HuH-7 (cell line): ENCODE results near the gene TPK1.
"Not testable (repeated sequence)": the region's sequence is repeated elsewhere in the genome, so short reads cannot be mapped to it uniquely, and the experiment has no call there.

Experiments
- DNase-seq: peaks from one replicate; pipeline ENCODE4 v3.0.0; 2011; ENCODE audit warnings: low spot score

Gene TPK1

GRCh38 chr7:144474800-144475615, 360.8 kb downstream of the TPK1 start:
- DNase-seq, result no peak

DNA sequence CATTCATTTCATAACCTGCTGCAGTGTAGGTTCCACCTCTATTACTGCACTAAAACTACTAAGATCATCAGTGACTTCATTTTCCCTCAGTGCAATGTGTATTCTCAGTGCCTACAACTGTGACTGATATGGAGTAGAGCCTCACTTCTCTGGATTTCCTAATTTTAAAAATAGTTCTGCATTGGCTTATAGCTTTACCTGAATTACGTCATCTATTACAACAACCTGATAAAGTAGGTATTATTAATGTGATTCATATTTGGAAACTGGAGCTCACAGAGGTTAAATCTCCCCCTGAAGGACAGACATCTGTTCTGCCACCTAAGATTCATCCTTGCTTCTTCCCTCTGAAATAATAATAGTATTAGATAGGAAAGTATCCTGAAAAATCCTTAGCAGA, 361.5 kb downstream of the TPK1 start:
- no peak for DNase-seq

- no peak for DNase-seq
Observed at GRCh38 chr7:144473908-144474307, 361.9 kb downstream of the TPK1 start.

DNA sequence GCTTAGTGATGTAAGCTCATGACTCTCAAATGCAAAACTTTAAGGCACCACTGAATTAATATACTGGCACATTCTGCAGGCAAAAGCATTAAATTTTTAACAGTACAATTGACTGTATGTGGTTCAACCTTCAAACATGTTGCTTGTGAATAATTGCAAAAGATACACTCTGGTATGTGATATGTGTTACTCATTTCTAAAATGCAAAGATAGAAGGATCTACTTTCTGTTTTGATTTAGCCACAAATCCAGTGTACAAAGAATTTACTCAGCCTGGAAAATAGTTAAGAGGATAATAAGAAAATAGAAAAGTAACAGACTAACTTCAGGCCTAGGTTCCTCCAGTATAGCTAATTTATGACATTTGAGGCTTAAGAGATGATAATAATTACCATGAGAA, 365.8 kb downstream of the TPK1 start:
- no peak for DNase-seq

DNA sequence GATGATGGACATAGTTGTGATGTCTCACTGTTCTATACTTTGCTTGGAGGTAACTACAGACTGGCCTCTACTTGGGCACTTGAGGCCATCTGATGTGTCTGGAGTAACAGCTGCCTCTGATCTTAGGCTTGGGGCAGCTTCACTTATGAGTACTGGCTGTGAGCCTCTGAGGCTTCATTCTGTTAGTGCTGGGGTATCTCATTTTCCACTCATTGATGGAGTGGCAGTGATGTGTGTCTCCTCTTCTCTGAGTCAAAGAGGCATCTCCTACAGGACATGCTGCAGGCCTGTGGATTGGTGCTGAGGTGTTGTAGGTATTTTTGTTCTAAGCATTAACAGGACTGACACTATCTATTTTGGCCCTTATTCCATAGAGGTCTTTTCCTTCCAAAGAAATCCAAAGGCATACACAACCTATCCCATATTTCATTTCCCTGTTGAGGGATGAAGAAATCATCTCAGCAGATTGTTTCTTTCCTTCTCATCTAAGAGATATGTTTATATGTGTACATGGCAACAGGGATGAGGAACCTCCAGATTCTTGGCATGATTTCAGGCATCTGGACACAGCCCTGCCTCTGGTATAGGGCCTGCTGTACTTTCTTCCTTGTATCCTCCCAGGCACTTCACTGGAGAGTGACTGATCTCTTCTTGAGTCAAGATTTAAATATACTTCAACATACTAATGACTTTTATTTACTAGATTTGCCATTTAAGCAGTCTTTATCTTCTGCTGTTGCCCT, 366.7 kb downstream of the TPK1 start:
- no peak for DNase-seq

DNA sequence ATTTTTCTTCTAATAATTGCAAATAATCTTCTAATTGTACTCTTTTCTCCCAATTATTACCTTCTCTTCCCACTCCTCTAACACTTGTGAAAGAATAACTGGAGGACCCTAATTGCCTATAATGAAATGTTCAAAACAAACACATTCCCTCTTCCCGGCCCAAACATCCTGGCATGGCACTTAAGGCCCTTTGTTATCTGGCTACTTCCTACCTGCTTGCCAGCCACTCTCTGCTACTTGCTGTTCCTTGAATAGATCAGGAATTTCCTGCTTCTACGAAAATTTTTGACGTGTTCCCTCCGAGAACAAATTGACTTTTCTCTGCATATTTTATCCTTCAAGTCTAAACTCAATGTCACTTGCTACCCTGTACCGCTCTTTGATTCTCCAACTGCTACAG, 376.2 kb downstream of the TPK1 start:
- no peak for DNase-seq

DNA sequence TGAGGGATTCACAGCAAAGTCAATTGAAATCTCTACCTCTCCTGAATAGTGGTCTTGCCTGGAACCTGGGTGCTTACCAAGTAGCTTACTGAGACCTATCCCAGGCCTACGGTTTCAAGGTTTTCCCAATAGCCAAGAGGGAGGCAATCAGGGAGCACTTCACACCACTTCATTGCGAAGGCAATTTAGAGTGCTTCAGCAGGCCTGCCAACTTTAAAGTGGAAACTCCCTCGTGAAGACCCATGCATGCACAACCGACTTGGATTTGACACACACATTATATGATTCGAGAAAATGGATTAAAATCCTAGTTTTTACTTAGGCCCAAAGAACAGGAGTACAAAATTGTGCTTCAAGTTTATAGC, 380.8 kb downstream of the TPK1 start:
- DNase-seq, result no peak

GRCh38 chr7:144454256-144455039, 381.4 kb downstream of the TPK1 start:
- no peak for DNase-seq

DNA sequence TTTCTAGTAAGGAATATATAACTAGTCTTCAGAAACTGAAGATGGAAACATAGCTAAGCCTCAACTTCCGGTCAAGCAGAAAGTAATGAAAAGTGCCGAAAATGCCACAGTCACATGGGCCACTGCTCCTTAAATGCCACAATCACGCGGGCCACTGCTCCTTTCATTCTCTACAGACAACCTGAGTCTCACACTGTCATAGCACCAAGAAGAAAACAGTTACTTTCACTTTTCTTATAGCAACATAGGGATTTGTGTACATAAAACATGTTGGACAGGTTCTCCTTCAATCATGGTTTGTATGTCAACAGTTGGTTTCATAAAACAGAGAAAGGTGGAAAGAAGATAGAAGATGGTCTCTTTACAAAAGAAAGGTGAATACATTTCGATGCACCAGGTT, 383.8 kb downstream of the TPK1 start:
- DNase-seq, result no peak

GRCh38 chr7:144445590-144445989, 390.3 kb downstream of the TPK1 start:
- no peak for DNase-seq

- no peak for DNase-seq
Observed at GRCh38 chr7:144439717-144440205, 396.1 kb downstream of the TPK1 start.

DNA sequence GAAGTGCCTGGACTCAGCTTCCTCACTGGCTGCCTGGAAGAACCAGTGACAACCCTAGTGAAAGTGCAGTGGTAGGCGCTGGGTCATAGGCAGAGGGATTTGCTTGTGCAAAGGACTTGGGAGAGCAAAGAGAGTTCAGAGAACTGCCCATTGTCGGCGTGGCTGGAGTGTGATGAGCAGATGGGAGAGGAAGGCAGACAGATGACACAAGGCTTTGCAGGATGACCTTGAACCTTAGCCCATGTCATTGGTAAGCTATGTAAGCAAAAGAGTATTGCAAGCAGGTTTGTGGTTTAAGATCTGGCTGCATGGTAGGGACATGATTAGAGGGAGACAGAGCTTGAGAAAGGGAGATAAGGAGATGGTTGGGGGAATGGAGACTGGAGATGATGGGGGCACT, 397.1 kb downstream of the TPK1 start:
- DNase-seq, result no peak

DNA sequence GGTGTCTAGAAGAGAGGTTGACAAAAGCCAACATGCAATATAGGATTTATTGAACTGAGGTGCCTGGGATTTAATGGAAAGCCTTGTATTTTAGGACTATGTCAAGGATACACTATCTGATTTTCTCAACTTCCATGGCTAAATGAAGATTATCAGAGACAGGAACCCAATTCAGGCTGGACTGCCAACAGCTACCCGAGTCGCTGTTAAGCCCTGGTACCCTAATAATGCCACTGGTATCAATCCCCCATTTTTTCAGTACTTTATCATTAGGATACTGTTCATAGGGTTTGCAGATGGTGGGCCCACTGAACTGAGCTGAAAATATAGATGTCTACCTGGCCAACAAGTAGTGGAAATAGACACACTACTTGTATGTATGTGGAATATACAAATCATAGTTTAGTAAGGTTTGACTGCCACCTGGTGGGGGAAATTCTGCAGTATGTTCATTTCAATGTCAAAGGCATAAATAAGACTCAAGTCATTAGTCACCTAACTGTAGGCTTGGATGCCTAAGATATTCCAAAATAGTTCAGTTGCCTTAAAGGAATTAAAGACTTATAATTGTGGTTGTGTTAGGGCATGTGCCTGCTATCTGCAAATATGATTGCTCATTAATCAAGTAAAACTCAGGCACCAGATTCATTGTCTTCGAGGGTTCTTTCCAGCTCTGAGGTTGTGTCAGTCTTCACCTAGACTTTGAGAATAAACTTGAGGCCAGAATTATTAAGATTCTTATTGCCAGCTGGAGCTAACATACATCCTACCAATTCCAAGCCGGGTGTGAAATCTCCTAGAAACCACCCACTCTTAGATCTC, 398.3 kb downstream of the TPK1 start:
- DNase-seq, result peak; percentile 30

GRCh38 chr7:144436500-144436899, 399.4 kb downstream of the TPK1 start:
- DNase-seq, result no peak

GRCh38 chr7:144428431-144428830, 407.4 kb downstream of the TPK1 start:
- DNase-seq, result no peak

GRCh38 chr7:144427539-144427938, 408.3 kb downstream of the TPK1 start:
- not testable (repeated sequence) for DNase-seq

- DNase-seq, result not testable (repeated sequence)
Observed at GRCh38 chr7:144418931-144419330, 416.9 kb downstream of the TPK1 start.

DNA sequence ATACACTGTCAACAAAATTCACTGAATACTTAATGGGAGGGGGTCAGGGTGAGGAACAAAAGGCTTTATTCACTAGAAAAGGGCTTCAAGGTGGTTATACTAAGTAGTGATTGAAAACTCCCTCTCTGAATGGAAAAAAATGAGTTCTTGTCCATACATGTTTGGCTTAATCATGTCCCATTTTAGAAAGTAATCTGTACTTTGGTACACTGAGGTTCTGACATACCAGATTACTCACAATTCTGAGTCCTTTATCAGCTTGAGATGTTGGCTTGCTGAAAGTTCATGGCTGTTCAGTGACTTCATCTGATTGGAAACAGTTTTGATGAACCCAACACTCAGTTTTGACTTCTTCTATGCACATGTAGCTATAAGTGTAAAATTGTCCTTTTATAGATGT, 419.5 kb downstream of the TPK1 start:
- DNase-seq, result no peak

DNA sequence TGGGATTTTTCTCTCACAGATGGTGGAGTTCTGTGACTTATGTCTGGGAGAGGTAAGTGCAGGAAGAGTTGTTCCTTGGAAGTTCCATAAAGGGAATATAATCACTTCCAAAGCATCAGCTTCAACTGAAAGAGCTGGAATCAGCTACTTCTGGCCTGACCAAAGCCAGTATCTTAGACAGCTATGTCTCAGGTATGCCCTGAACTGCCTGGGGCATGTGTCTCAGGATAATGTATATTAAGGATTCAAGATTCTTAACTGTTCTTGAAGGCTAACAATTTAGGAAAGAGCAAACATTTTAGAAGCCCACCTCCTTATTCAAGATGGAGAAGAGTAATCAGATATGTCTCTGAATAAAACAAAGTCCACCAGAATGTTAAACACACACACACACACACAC, 420.0 kb downstream of the TPK1 start:
- no peak for DNase-seq

DNA sequence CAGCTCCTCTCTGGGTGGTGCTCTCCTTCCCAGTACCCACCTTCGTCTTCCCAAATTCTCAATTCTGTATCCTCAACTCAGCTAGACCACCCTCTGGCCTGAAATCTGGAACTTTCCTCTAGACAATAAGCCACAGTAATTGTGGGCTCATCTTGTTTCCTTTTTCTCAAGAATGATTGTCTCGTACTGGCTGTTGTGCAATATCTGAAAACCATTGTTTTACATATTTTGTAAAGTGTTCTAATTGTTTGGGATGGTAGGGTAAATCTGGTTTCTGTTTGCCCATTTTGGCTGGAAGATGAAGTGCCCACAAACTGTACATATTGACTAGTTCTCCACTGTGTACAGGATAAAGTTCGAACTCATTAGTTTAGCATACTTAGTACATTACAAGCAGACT, 421.0 kb downstream of the TPK1 start:
- DNase-seq, result no peak

GRCh38 chr7:144410441-144410840, 425.4 kb downstream of the TPK1 start:
- DNase-seq, result no peak

- no peak for DNase-seq
Observed at GRCh38 chr7:144408121-144408520, 427.7 kb downstream of the TPK1 start.
